Occipital lobe (tissue), 2 donors: ENCODE measurements around the gene KLF5. TPM values are rescaled to one million over a fixed set of nuclear protein-coding genes. Genes with fewer than 3 reads are reported as not detected.

Source experiments
- small RNA-seq: library from RNA; depleted of rRNA; stranded (forward); fragments of <200 nt; gene quantifications from one replicate; pipeline ENCODE3, GENCODE V24; 2014
- total RNA-seq: library from RNA; depleted of rRNA; stranded (reverse); fragments of >200 nt; gene quantifications from one replicate; pipeline ENCODE4 v1.2.3, GENCODE V29; 2014

Gene KLF5
- total RNA-seq, 1 donor from 2014 or later = 2.2 TPM

Small RNAs within 50 kb of the gene (small RNA-seq; reads per million reads assigned to genes)
- gene RNU6-66P = not detected
